ENCODE results near the gene RTBDN.

- TF ChIP-seq CTCF (IDR thresholded peaks at IDR 0.05) = no peak
- no peak for TF ChIP-seq POLR2A (IDR thresholded peaks at IDR 0.05)
These were observed 48.8 kb downstream of the RTBDN start for GRCh38 chr19:12785431-12786031.
